T1000 (cell line): ENCODE results near the gene SYN1.

Experiments
- DNase-seq: peaks from one replicate; lab custom pipeline; 2025; ENCODE audit warnings: mixed read lengths; lab: John Stamatoyannopoulos, UW

SYN1 gene

DNA sequence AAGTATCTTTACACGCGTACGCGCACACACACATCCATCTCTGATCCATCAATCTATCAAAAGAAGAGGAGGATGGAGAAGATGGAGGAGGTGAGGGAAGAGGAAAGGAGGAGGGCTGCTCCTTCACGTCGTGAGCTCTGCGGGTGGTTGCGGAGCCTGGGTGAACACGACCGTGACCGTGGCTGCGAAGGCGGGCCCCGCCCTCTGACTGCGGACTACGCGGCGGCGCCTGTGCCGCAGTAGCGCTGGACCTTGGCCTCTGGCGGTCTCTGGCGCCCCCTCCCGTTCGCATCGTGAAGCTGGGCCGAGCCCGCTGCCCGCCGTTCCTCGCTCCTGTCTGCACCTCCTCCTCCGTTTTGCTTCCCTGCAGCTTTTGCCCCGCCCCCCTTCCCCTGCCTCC is 96.4 kb downstream of the SYN1 start:
- peak; percentile 63 for DNase-seq
